ENCODE results near the gene TBXAS1. TPM values are rescaled to one million over a fixed set of nuclear protein-coding genes. Genes with fewer than 3 reads are reported as not detected.

TBXAS1 gene
- total RNA-seq, 1 experiment from 2014 or later = 2.2 TPM

GRCh38 chr7:139850906-139851305 is 21.8 kb downstream of the TBXAS1 start:
- H3K9me3 ChIP-seq (ENCODE audit: insufficient read depth, low read depth) = no peaks in the 10 kb centered on the region
- intact Hi-C loops (cut with micrococcal nuclease; ENCODE audit: unreplicated experiment) = no loop called here
- TF ChIP-seq EZH2 (IDR thresholded peaks at IDR 0.05; ENCODE audit: low read depth) (no peak), CTCF (conservative IDR thresholded peaks at IDR 0.05) (no peak)

GRCh38 chr7:139851770-139852481 is 22.9 kb downstream of the TBXAS1 start:
- POLR2A ChIA-PET (ENCODE audit: unreplicated experiment) = no interaction called here

More at GRCh38 chr7:139850906-139851305, 21.8 kb downstream of the TBXAS1 start:
- Histone ChIP-seq H2AFZ (no peak overlapping the region), H3K27ac (no peak overlapping the region), H3F3A (ENCODE audit: insufficient read depth, low read depth) (no peaks in the 10 kb centered on the region), H3K27me3 (ENCODE audit: insufficient read depth, low read depth) (no peaks in the 10 kb centered on the region), H3K4me2 (no peak overlapping the region), H3K79me2 (ENCODE audit: low read depth) (no peaks in the 10 kb centered on the region), H3K9me2 (ENCODE audit: insufficient read depth) (no peaks in the 10 kb centered on the region), H3K4me1 (replicated peaks; ENCODE audit: insufficient read depth) (no peaks in the 10 kb centered on the region), H3K36me3 (ENCODE audit: low read depth) (no peaks in the 10 kb centered on the region), H4K20me1 (ENCODE audit: insufficient read depth) (no peaks in the 10 kb centered on the region), H3K4me3 (no peak overlapping the region)
- ChIA-PET POLR2A (ENCODE audit: unreplicated experiment) (no interaction called here), CTCF (no interaction called here)
- DNase-seq = no peak
- no TSS peak for BruUV-seq (replicated peaks)

GRCh38 chr7:139852482-139852845 is 23.4 kb downstream of the TBXAS1 start:
- Histone ChIP-seq H3F3A (ENCODE audit: insufficient read depth, low read depth) (no peaks in the 10 kb centered on the region), H2AFZ (no peak overlapping the region), H4K20me1 (ENCODE audit: insufficient read depth) (no peaks in the 10 kb centered on the region), H3K9me3 (ENCODE audit: insufficient read depth, low read depth) (no peaks in the 10 kb centered on the region), H3K4me3 (no peak overlapping the region), H3K27ac (no peak overlapping the region), H3K9me2 (ENCODE audit: insufficient read depth) (no peaks in the 10 kb centered on the region), H3K79me2 (ENCODE audit: low read depth) (no peaks in the 10 kb centered on the region), H3K27me3 (ENCODE audit: insufficient read depth, low read depth) (no peaks in the 10 kb centered on the region), H3K4me2 (no peak overlapping the region), H3K4me1 (replicated peaks; ENCODE audit: insufficient read depth) (no peaks in the 10 kb centered on the region), H3K36me3 (ENCODE audit: low read depth) (no peaks in the 10 kb centered on the region)
- TF ChIP-seq EZH2 (IDR thresholded peaks at IDR 0.05; ENCODE audit: low read depth) (no peak), CTCF (conservative IDR thresholded peaks at IDR 0.05) (no peak)
- POLR2A ChIA-PET (ENCODE audit: unreplicated experiment) = no interaction called here
- CTCF ChIA-PET = no interaction called here
- intact Hi-C loops (cut with micrococcal nuclease; ENCODE audit: unreplicated experiment) = no loop called here
- BruUV-seq (replicated peaks) = no TSS peak
- DNase-seq = no peak

More at GRCh38 chr7:139851770-139852481, 22.9 kb downstream of the TBXAS1 start:
- Histone ChIP-seq H3K9me3 (ENCODE audit: insufficient read depth, low read depth) (no peaks in the 10 kb centered on the region), H3K27ac (no peak overlapping the region), H3K27me3 (ENCODE audit: insufficient read depth, low read depth) (no peaks in the 10 kb centered on the region), H3K4me2 (no peak overlapping the region), H4K20me1 (ENCODE audit: insufficient read depth) (no peaks in the 10 kb centered on the region), H3K9me2 (ENCODE audit: insufficient read depth) (no peaks in the 10 kb centered on the region), H3K4me3 (no peak overlapping the region), H3K36me3 (ENCODE audit: low read depth) (no peaks in the 10 kb centered on the region), H3K4me1 (replicated peaks; ENCODE audit: insufficient read depth) (no peaks in the 10 kb centered on the region), H2AFZ (no peak overlapping the region), H3K79me2 (ENCODE audit: low read depth) (no peaks in the 10 kb centered on the region), H3F3A (ENCODE audit: insufficient read depth, low read depth) (no peaks in the 10 kb centered on the region)
- CTCF ChIA-PET = no interaction called here
- no peak for DNase-seq
- no TSS peak for BruUV-seq (replicated peaks)
- intact Hi-C loops (cut with micrococcal nuclease; ENCODE audit: unreplicated experiment) = no loop called here
- no peak for TF ChIP-seq CTCF (conservative IDR thresholded peaks at IDR 0.05)
